GM10266 (cell line): Measurements from ENCODE around the gene CDKN1B.

Experiments
- DNase-seq: peaks from one replicate; pipeline ENCODE4 v3.0.0; 2012; ENCODE audit errors: extremely low spot score
- CTCF ChIP-seq: IDR thresholded peaks from 2 replicates; pipeline ENCODE4 v1.5.1; 2012; ENCODE audit warnings: mild to moderate bottlenecking, low read depth; ENCODE audit not compliant: control insufficient read depth, insufficient read depth; ENCODE audit errors: missing control alignments

Gene CDKN1B

DNA sequence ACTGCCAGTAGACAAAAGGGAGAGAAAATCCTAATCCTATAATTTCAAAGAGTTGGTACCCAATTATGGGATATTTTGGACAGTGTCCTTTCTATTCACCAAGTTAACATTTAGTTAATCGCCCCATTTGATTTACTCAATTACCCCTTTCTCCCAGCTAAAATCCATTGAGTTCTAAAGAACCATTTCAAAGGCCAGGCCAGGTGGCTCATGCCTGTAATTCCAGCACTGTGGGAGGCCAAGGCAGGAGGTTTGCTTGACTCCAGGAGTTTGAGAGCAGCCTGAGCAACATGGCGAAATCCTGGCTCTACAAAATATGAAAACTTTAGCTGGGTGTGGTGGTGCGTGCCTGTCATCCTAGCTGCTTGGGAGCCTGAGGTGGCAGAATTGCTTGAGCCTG, 15.7 kb upstream of the CDKN1B start:
- no peak for DNase-seq
- no peak for TF ChIP-seq CTCF

DNA sequence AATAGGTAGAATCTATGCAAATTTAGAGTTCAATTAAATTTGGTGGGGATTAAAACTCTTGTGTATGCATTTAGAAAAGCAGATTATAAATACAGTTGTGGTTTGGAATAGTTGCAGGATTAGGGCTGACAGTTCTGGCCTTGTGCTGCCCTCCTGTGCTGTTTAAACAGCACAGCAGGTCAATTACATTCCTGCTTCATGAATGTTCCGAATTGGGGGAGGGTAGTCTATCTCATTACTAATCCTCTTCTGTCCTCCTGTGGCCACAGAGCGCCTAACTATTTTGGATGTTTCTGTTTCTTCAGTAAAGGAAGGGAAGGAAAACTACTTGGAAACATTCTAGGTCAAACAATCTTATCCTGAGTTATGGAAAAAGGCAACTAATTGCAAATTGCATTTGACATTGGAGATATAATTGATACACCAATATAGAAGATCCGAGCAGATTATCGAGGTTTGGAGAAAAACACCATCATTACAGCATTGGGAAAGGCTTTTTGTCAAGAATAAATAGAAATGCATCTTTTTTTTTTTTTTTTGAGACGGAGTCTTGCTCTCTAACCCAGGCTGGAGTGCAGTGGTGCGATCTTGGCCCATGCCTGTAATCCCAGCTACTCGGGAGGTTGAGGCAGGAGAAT, 12.5 kb upstream of the CDKN1B start:
- DNase-seq, result peak; percentile 52
- peak; percentile 73 for TF ChIP-seq CTCF

DNA sequence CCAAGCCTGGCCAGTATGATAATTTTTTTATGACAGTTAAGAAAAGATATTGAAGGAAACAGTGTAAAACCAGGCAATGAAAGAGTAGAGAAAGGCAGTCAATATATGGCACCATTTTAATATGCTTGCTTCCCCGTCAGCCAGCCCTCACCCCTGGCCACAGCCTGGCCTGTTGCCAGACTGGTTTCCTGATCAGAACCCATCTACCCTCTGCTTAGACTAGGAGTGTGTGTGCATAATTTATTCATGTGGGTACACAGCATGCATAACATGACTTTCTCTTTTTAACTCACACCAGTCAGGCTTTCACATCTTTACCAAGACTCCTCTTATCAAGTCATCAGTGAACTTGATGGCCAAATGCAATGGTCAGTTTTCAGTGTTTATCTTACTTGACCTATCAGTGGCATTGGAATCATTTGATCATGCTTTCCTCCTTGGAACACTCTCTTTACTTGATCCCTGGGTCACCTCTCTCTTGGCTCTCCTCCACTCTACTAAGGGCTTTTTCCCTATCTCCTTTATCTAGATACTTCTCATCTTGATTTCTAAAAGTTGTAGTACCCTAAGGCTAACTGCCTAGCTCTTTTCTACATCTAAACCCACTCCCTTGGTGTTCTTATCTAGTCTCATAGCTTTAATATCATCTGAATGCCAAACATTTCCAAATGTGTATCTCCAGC, 11.2 kb upstream of the CDKN1B start:
- no peak for TF ChIP-seq CTCF
- DNase-seq, result no peak

- TF ChIP-seq CTCF, result no peak
- DNase-seq, result no peak
These were observed 3.3 kb upstream of the CDKN1B start for GRCh38 chr12:12713932-12714275.

GRCh38 chr12:12714276-12715021, 2.7 kb upstream of the CDKN1B start:
- TF ChIP-seq CTCF, result peak; percentile 50
- DNase-seq, result peak; percentile 62

- TF ChIP-seq CTCF, result no peak
- DNase-seq, result no peak
These were observed 2.1 kb upstream of the CDKN1B start for GRCh38 chr12:12715128-12715458.

DNA sequence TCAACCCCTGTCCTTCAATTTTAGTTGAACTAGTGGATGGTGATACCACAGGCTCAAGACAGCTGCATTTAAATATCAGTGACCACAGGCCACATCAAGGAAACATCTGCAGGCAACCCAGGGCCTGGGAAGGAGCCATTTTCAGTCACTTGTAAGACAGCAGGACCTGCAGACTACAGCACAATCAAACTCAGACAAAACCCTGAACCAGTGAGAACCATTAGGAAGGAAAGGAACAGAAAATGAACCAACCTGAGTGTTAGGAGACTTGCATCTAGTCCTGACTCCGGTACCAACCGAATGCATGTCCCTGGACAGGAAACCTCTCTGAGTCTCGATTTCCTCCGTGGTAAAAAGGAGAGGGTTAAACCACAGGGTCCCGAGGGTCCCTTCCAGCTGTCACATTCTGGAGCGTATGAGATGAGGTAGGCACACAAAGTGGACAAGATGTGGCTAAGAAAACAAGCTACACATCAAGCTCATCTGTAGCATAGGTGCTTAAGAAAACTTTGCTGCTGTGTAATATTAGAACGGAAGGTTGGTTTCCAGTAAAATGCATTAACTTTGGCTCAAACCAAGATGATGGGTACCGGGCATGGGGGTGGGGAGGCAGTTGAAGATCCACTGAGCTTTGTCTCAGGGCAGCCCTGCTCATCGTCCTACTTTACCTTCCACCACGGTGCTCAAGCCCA, 1.6 kb upstream of the CDKN1B start:
- TF ChIP-seq CTCF, result no peak
- DNase-seq, result peak; percentile 52
